NCI-H2196 treated with DMSO at 0.1 percent for 48 hours (cell line): ENCODE results near the gene PAGE4.

Experiments
- DNase-seq: peaks from one replicate; lab custom pipeline; 2025; ENCODE audit not compliant: unreplicated experiment; lab: John Stamatoyannopoulos, UW

PAGE4 gene

GRCh38 chrX:49868739-49869138 is 39.6 kb downstream of the PAGE4 start:
- DNase-seq, result no peak

- no peak for DNase-seq
Observed at GRCh38 chrX:49876750-49877149, 47.6 kb downstream of the PAGE4 start.

- no peak for DNase-seq
Observed at GRCh38 chrX:49877397-49878101, 48.4 kb downstream of the PAGE4 start.

- DNase-seq, result no peak
Observed at GRCh38 chrX:49878128-49878833, 49.2 kb downstream of the PAGE4 start.

GRCh38 chrX:49878834-49879655 is 49.9 kb downstream of the PAGE4 start, which contains the start of gene USP27X:
USP27X (plus strand) TSS chrX:49879484; CDS start chrX:49880308, 824 bp downstream.
- DNase-seq, result peak; percentile 30

- no peak for DNase-seq
Observed at GRCh38 chrX:49879656-49880277, 50.7 kb downstream of the PAGE4 start.

DNA sequence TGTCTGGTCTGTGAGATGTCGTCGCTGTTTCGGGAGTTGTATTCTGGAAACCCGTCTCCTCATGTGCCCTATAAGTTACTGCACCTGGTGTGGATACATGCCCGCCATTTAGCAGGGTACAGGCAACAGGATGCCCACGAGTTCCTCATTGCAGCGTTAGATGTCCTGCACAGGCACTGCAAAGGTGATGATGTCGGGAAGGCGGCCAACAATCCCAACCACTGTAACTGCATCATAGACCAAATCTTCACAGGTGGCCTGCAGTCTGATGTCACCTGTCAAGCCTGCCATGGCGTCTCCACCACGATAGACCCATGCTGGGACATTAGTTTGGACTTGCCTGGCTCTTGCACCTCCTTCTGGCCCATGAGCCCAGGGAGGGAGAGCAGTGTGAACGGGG is 51.6 kb downstream of the PAGE4 start:
- no peak for DNase-seq
